HEK293 (cell line): ENCODE measurements around the gene SH3GL2.

ENCODE experiments used
- CTCF ChIA-PET: fragments of 350-600 bp; formaldehyde crosslinking; extraction: SDS; loops from one replicate; lab custom pipeline; 2021; ENCODE audit warnings: antibody characterized with exemption; lab: Yijun Ruan, JAX
- POLR2A ChIA-PET: fragments of 300-600 bp; formaldehyde crosslinking; extraction: SDS; loops from one replicate; lab custom pipeline; 2020; ENCODE audit warnings: antibody characterized with exemption, inconsistent platforms; lab: Yijun Ruan, JAX
- H3K27ac ChIP-seq: fragments of 200-500 bp; sonication (Bioruptor generic); 2 replicates; pipeline ENCODE4 v1.5.1; 2014; ENCODE audit warnings: low read depth, low read length, control low read depth, inconsistent platforms; ENCODE audit errors: extremely low read depth
- H3K36me3 ChIP-seq, 2 experiments: fragments of 200-500 bp in 1 of 2; sonication (Bioruptor generic) in 1 of 2; 1 replicate in 1 of 2; 2 replicates in 1 of 2; pipeline ENCODE4 v1.5.1; 2014 to 2017; ENCODE audit warnings: inconsistent platforms in 2 of 2, low read length in 2 of 2; ENCODE audit not compliant: control insufficient read depth in 2 of 2, insufficient read depth in 1 of 2
- H3K4me1 ChIP-seq: fragments of 200-500 bp; sonication (Bioruptor generic); 2 replicates; pipeline ENCODE4 v1.5.1; 2014; ENCODE audit warnings: mild to moderate bottlenecking, low read length, inconsistent platforms; ENCODE audit not compliant: control insufficient read depth, insufficient read depth
- H3K4me3 ChIP-seq: 2 replicates; pipeline ENCODE4 v1.5.1; 2011; ENCODE audit warnings: low read depth, mild to moderate bottlenecking, control low read depth, low read length, moderate library complexity
- H3K9me3 ChIP-seq: fragments of 200-500 bp; sonication (Bioruptor generic); 2 replicates; pipeline ENCODE4 v1.5.1; 2014; ENCODE audit warnings: low read depth, low read length, inconsistent platforms; ENCODE audit not compliant: control insufficient read depth, insufficient read depth
- FEZF1 ChIP-seq: fragments of 450-650 bp; formaldehyde crosslinking; IDR thresholded peaks from 2 replicates; pipeline ENCODE4 v1.5.1; 2016; ENCODE audit warnings: missing biosample characterization, missing genetic modification characterization
- GLI2 ChIP-seq: fragments of 450-650 bp; formaldehyde crosslinking; IDR thresholded peaks from 2 replicates; pipeline ENCODE4; 2017; ENCODE audit warnings: missing biosample characterization, missing genetic modification characterization, low read depth, borderline replicate concordance
- PRDM1 ChIP-seq: fragments of 450-650 bp; formaldehyde crosslinking; IDR thresholded peaks from 2 replicates; pipeline ENCODE4; 2016; ENCODE audit warnings: missing biosample characterization, missing genetic modification characterization
- PRDM4 ChIP-seq: fragments of 450-650 bp; formaldehyde crosslinking; IDR thresholded peaks from 2 replicates; pipeline ENCODE4 v1.5.1; 2017; ENCODE audit warnings: missing biosample characterization, missing genetic modification characterization
- SCRT2 ChIP-seq: fragments of 450-650 bp; formaldehyde crosslinking; IDR thresholded peaks from 2 replicates; pipeline ENCODE4 v1.5.1; 2016; ENCODE audit warnings: missing biosample characterization, missing genetic modification characterization
- ZBTB21 ChIP-seq: fragments of 450-650 bp; formaldehyde crosslinking; IDR thresholded peaks from 2 replicates; pipeline ENCODE4 v1.5.1; 2017; ENCODE audit warnings: missing biosample characterization, missing genetic modification characterization
- ZFP3 ChIP-seq: fragments of 450-650 bp; formaldehyde crosslinking; IDR thresholded peaks from 2 replicates; pipeline ENCODE4 v1.5.1; 2016; ENCODE audit warnings: low read depth, missing biosample characterization, missing genetic modification characterization
- ZFP69B ChIP-seq: fragments of 450-650 bp; formaldehyde crosslinking; IDR thresholded peaks from 2 replicates; pipeline ENCODE4 v1.5.1; 2016; ENCODE audit warnings: missing biosample characterization, missing genetic modification characterization
- ZNF175 ChIP-seq: fragments of 450-650 bp; formaldehyde crosslinking; IDR thresholded peaks from 2 replicates; pipeline ENCODE4 v1.5.1; 2016; ENCODE audit warnings: missing biosample characterization, missing genetic modification characterization
- ZNF266 ChIP-seq: fragments of 450-650 bp; formaldehyde crosslinking; IDR thresholded peaks from 2 replicates; pipeline ENCODE4 v1.5.1; 2016; ENCODE audit warnings: missing biosample characterization, missing genetic modification characterization, low read depth
- ZNF350 ChIP-seq: fragments of 450-650 bp; formaldehyde crosslinking; IDR thresholded peaks from 2 replicates; pipeline ENCODE4 v1.5.0; 2017; ENCODE audit warnings: missing biosample characterization, mild to moderate bottlenecking, missing genetic modification characterization
- ZNF366 ChIP-seq: fragments of 450-650 bp; formaldehyde crosslinking; conservative IDR thresholded peaks from 2 replicates; pipeline ENCODE4 v1.5.1; 2016; ENCODE audit warnings: missing biosample characterization, missing genetic modification characterization
- ZNF549 ChIP-seq: fragments of 450-650 bp; IDR thresholded peaks from 2 replicates; pipeline ENCODE4 v1.5.1; 2018; ENCODE audit warnings: missing biosample characterization, missing genetic modification characterization, mild to moderate bottlenecking, inconsistent platforms, moderate library complexity
- ZNF571 ChIP-seq: fragments of 450-650 bp; formaldehyde crosslinking; IDR thresholded peaks from 2 replicates; pipeline ENCODE4 v1.5.0; 2017; ENCODE audit warnings: missing biosample characterization, missing genetic modification characterization
- ZNF677 ChIP-seq: fragments of 450-650 bp; IDR thresholded peaks from 2 replicates; pipeline ENCODE4 v1.5.0; 2018; ENCODE audit warnings: missing biosample characterization, mild to moderate bottlenecking, missing genetic modification characterization, moderate library complexity
- ZNF747 ChIP-seq: fragments of 450-650 bp; formaldehyde crosslinking; IDR thresholded peaks from 2 replicates; pipeline ENCODE4 v1.5.1; 2016; ENCODE audit warnings: missing biosample characterization, missing genetic modification characterization
- ZSCAN30 ChIP-seq: fragments of 450-650 bp; IDR thresholded peaks from 2 replicates; pipeline ENCODE4 v1.5.1; 2018; ENCODE audit warnings: missing biosample characterization, mild to moderate bottlenecking, missing genetic modification characterization, moderate library complexity
- TF ChIP-seq, protein P1 (sequence below): fragments of 450-650 bp; formaldehyde crosslinking; IDR thresholded peaks from 2 replicates; pipeline ENCODE4 v1.5.1; 2016; ENCODE audit warnings: missing biosample characterization, missing genetic modification characterization
- TF ChIP-seq, protein P2 (sequence below): fragments of 450-650 bp; formaldehyde crosslinking; IDR thresholded peaks from 2 replicates; pipeline ENCODE4 v1.5.1; 2016; ENCODE audit warnings: missing biosample characterization, missing genetic modification characterization, borderline replicate concordance
- TF ChIP-seq, protein P3 (sequence below): fragments of 450-650 bp; formaldehyde crosslinking; IDR thresholded peaks from 2 replicates; pipeline ENCODE4 v1.5.1; 2016; ENCODE audit warnings: missing biosample characterization, missing genetic modification characterization
- TF ChIP-seq, protein P4 (sequence below): fragments of 450-650 bp; formaldehyde crosslinking; IDR thresholded peaks from 2 replicates; pipeline ENCODE4 v1.5.1; 2016; ENCODE audit warnings: missing biosample characterization, missing genetic modification characterization

SH3GL2 gene

GRCh38 chr9:17611917-17612316, 33.1 kb downstream of the SH3GL2 start:
- H3K27ac ChIP-seq, result no peak overlapping the region
- POLR2A ChIA-PET, result no interaction called here
- H3K36me3 ChIP-seq, result no peaks in the 10 kb centered on the region
- no peak for TF ChIP-seq GLI2 (tag by site-specific recombination)
- TF ChIP-seq ZFP3 (tag by site-specific recombination), result no peak
- TF ChIP-seq SCRT2 (tag by site-specific recombination), result no peak
- no peak for TF ChIP-seq FEZF1 (tag by site-specific recombination)
- TF ChIP-seq PRDM1, result no peak
- TF ChIP-seq, protein P1, sequence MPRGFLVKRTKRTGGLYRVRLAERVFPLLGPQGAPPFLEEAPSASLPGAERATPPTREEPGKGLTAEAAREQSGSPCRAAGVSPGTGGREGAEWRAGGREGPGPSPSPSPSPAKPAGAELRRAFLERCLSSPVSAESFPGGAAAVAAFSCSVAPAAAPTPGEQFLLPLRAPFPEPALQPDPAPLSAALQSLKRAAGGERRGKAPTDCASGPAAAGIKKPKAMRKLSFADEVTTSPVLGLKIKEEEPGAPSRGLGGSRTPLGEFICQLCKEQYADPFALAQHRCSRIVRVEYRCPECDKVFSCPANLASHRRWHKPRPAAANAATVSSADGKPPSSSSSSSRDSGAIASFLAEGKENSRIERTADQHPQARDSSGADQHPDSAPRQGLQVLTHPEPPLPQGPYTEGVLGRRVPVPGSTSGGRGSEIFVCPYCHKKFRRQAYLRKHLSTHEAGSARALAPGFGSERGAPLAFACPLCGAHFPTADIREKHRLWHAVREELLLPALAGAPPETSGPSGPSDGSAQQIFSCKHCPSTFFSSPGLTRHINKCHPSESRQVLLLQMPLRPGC (tag by site-specific recombination), result no peak
- no peak for TF ChIP-seq ZNF266 (tag by site-specific recombination)
- no peak for TF ChIP-seq ZNF366 (tag by site-specific recombination)
- TF ChIP-seq, protein P2, sequence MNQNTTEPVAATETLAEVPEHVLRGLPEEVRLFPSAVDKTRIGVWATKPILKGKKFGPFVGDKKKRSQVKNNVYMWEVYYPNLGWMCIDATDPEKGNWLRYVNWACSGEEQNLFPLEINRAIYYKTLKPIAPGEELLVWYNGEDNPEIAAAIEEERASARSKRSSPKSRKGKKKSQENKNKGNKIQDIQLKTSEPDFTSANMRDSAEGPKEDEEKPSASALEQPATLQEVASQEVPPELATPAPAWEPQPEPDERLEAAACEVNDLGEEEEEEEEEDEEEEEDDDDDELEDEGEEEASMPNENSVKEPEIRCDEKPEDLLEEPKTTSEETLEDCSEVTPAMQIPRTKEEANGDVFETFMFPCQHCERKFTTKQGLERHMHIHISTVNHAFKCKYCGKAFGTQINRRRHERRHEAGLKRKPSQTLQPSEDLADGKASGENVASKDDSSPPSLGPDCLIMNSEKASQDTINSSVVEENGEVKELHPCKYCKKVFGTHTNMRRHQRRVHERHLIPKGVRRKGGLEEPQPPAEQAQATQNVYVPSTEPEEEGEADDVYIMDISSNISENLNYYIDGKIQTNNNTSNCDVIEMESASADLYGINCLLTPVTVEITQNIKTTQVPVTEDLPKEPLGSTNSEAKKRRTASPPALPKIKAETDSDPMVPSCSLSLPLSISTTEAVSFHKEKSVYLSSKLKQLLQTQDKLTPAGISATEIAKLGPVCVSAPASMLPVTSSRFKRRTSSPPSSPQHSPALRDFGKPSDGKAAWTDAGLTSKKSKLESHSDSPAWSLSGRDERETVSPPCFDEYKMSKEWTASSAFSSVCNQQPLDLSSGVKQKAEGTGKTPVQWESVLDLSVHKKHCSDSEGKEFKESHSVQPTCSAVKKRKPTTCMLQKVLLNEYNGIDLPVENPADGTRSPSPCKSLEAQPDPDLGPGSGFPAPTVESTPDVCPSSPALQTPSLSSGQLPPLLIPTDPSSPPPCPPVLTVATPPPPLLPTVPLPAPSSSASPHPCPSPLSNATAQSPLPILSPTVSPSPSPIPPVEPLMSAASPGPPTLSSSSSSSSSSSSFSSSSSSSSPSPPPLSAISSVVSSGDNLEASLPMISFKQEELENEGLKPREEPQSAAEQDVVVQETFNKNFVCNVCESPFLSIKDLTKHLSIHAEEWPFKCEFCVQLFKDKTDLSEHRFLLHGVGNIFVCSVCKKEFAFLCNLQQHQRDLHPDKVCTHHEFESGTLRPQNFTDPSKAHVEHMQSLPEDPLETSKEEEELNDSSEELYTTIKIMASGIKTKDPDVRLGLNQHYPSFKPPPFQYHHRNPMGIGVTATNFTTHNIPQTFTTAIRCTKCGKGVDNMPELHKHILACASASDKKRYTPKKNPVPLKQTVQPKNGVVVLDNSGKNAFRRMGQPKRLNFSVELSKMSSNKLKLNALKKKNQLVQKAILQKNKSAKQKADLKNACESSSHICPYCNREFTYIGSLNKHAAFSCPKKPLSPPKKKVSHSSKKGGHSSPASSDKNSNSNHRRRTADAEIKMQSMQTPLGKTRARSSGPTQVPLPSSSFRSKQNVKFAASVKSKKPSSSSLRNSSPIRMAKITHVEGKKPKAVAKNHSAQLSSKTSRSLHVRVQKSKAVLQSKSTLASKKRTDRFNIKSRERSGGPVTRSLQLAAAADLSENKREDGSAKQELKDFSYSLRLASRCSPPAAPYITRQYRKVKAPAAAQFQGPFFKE (tag by site-specific recombination), result no peak
- no peak for TF ChIP-seq ZNF549
- no peak for TF ChIP-seq ZSCAN30 (tag by site-specific recombination)
- no peak for TF ChIP-seq ZNF350 (tag by site-specific recombination)
- no peak for TF ChIP-seq PRDM4 (tag by site-specific recombination)
- no peak for TF ChIP-seq ZNF175 (tag by site-specific recombination)
- TF ChIP-seq ZNF747 (tag by site-specific recombination), result no peak
- CTCF ChIA-PET, result interaction anchor here (0.6 to 1.4 kb wide), 2 partner anchors 10 to 78 kb away, joined by 5 read pairs; no protein-coding TSS in a partner anchor
- H3K4me3 ChIP-seq, result no peak overlapping the region
- no peaks in the 10 kb centered on the region for H3K9me3 ChIP-seq
- peaks cover 10% of the 10 kb centered on the region for H3K4me1 ChIP-seq

DNA sequence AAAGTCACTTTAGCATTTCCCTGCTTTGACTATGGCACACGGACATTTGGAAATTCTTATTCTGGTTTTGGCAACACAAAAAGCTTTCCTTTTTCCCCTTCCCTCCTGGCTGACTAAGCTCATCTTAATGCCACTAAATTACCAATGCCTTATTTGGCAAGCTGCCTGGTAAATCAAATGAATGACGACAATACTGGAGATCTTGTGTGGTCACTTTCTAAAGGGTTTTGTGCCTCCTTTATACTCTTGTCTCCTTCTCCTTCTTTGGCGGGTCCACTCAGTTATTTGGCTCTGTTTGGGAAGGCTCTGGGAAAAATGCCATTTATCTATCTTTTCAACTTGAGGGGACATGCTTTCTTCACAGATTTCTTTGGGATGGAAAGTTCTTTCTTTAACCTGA, 34.9 kb downstream of the SH3GL2 start:
- Histone ChIP-seq H3K27ac (no peak overlapping the region), H3K4me1 (peaks cover 10% of the 10 kb centered on the region), H3K4me3 (no peak overlapping the region), H3K9me3 (no peaks in the 10 kb centered on the region), H3K36me3 (no peaks in the 10 kb centered on the region)
- ChIA-PET CTCF (no interaction called here), POLR2A (interaction anchor here (0.6 to 1.2 kb wide), 2 partner anchors 16 to 219 kb away, joined by 3 read pairs; no protein-coding TSS in a partner anchor)
- TF ChIP-seq ZNF571 (tag by site-specific recombination) (no peak), ZNF677 (tag by site-specific recombination) (no peak), ZFP69B (tag by site-specific recombination) (peak; percentile 61; the same call in 1 of the 2 replicates), ZBTB21 (tag by site-specific recombination) (0 out of 2 replicates have a peak, but pooled peaks have one; percentile 35)
- TF ChIP-seq, protein P3, sequence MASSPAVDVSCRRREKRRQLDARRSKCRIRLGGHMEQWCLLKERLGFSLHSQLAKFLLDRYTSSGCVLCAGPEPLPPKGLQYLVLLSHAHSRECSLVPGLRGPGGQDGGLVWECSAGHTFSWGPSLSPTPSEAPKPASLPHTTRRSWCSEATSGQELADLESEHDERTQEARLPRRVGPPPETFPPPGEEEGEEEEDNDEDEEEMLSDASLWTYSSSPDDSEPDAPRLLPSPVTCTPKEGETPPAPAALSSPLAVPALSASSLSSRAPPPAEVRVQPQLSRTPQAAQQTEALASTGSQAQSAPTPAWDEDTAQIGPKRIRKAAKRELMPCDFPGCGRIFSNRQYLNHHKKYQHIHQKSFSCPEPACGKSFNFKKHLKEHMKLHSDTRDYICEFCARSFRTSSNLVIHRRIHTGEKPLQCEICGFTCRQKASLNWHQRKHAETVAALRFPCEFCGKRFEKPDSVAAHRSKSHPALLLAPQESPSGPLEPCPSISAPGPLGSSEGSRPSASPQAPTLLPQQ (tag by site-specific recombination), result peak; percentile 50; the same call in 1 of the 2 replicates
- TF ChIP-seq, protein P4, sequence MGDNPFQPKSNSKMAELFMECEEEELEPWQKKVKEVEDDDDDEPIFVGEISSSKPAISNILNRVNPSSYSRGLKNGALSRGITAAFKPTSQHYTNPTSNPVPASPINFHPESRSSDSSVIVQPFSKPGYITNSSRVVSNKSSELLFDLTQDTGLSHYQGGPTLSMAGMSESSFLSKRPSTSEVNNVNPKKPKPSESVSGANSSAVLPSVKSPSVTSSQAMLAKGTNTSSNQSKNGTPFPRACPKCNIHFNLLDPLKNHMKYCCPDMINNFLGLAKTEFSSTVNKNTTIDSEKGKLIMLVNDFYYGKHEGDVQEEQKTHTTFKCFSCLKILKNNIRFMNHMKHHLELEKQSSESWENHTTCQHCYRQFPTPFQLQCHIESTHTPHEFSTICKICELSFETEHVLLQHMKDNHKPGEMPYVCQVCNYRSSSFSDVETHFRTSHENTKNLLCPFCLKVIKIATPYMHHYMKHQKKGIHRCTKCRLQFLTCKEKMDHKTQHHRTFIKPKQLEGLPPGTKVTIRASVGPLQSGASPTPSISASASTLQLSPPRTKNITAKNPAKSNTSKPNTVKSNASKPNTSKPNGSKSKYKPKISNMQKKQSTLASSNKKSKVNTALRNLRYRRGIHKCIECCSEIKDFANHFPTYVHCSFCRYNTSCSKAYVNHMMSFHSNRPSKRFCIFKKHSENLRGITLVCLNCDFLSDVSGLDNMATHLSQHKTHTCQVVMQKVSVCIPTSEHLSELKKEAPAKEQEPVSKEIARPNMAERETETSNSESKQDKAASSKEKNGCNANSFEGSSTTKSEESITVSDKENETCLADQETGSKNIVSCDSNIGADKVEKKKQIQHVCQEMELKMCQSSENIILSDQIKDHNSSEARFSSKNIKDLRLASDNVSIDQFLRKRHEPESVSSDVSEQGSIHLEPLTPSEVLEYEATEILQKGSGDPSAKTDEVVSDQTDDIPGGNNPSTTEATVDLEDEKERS (tag by site-specific recombination), result no peak
